H9 (cell line): ENCODE data around the gene PROKR2. TPM values are rescaled to one million over a fixed set of nuclear protein-coding genes. Genes with fewer than 3 reads are reported as not detected.

Experiments
- DNase-seq: peaks from one replicate; pipeline ENCODE4 v3.0.0-alpha.2; 2017
- H2AFZ ChIP-seq: one replicate; pipeline ENCODE4 v1.6.1; 2013; ENCODE audit warnings: mild to moderate bottlenecking, low read length, control low read depth, moderate library complexity
- H2AK5ac ChIP-seq: 2 replicates; pipeline ENCODE4 v1.6.1; 2013; ENCODE audit warnings: low read length, control low read depth, mixed read lengths; ENCODE audit not compliant: insufficient read length
- H2BK120ac ChIP-seq: one replicate; pipeline ENCODE4 v1.6.1; 2013; ENCODE audit warnings: low read depth, mild to moderate bottlenecking, low read length, control low read depth, inconsistent platforms; ENCODE audit not compliant: poor library complexity, severe bottlenecking
- H2BK12ac ChIP-seq: 2 replicates; pipeline ENCODE4 v1.6.1; 2013; ENCODE audit warnings: low read length, control low read depth, mixed read lengths, low read depth; ENCODE audit not compliant: insufficient read length
- H2BK15ac ChIP-seq: 2 replicates; pipeline ENCODE4 v1.6.1; 2013; ENCODE audit warnings: low read depth, low read length, control low read depth
- H2BK20ac ChIP-seq: one replicate; pipeline ENCODE4 v1.6.1; 2013; ENCODE audit warnings: low read depth, mild to moderate bottlenecking, low read length, control low read depth, inconsistent platforms; ENCODE audit not compliant: poor library complexity, severe bottlenecking
- H2BK5ac ChIP-seq: 2 replicates; pipeline ENCODE4 v1.6.1; 2013; ENCODE audit warnings: low read length, control low read depth, mixed read lengths; ENCODE audit not compliant: insufficient read length
- H3K14ac ChIP-seq: 2 replicates; pipeline ENCODE4 v1.6.1; 2013; ENCODE audit warnings: low read length, control low read depth; ENCODE audit not compliant: insufficient read depth
- H3K18ac ChIP-seq: 2 replicates; pipeline ENCODE4 v1.6.1; 2013; ENCODE audit warnings: low read depth, mild to moderate bottlenecking, mixed read lengths, low read length, control low read depth; ENCODE audit not compliant: insufficient read length
- H3K23ac ChIP-seq: 2 replicates; pipeline ENCODE4 v1.6.1; 2013; ENCODE audit warnings: low read length, control low read depth, mixed read lengths, low read depth; ENCODE audit not compliant: insufficient read length
- H3K23me2 ChIP-seq: 2 replicates; pipeline ENCODE4 v1.6.1; 2013; ENCODE audit warnings: low read depth, mild to moderate bottlenecking, mixed read lengths, low read length, control low read depth; ENCODE audit not compliant: insufficient read length, poor library complexity, severe bottlenecking
- H3K27ac ChIP-seq: 2 replicates; pipeline ENCODE4 v1.5.1; 2013; ENCODE audit warnings: low read length, control low read depth, mixed read lengths, low read depth; ENCODE audit not compliant: insufficient read length
- H3K27me3 ChIP-seq: 2 replicates; pipeline ENCODE4 v1.6.1; 2013; ENCODE audit warnings: low read length, control low read depth, inconsistent platforms; ENCODE audit not compliant: insufficient read depth
- H3K4ac ChIP-seq: 2 replicates; pipeline ENCODE4 v1.6.1; 2013; ENCODE audit warnings: low read depth, mild to moderate bottlenecking, control low read depth, inconsistent platforms, low read length, moderate library complexity
- H3K4me1 ChIP-seq: 2 replicates; pipeline ENCODE4 v1.6.1; 2013; ENCODE audit warnings: low read length, control low read depth, inconsistent platforms; ENCODE audit not compliant: insufficient read depth
- H3K4me2 ChIP-seq: 2 replicates; pipeline ENCODE4 v1.6.1; 2013; ENCODE audit warnings: low read length, control low read depth, mixed read lengths; ENCODE audit not compliant: insufficient read length, insufficient read depth
- H3K56ac ChIP-seq: 2 replicates; pipeline ENCODE4 v1.6.1; 2013; ENCODE audit warnings: low read depth, mild to moderate bottlenecking, mixed read lengths, low read length, control low read depth; ENCODE audit not compliant: insufficient read length
- H3K79me1 ChIP-seq: 2 replicates; pipeline ENCODE4 v1.6.1; 2013; ENCODE audit warnings: low read depth, mild to moderate bottlenecking, moderate library complexity, low read length, control low read depth, inconsistent platforms; ENCODE audit not compliant: insufficient read depth, poor library complexity, severe bottlenecking
- H3K79me2 ChIP-seq: 2 replicates; pipeline ENCODE4 v1.6.1; 2013; ENCODE audit warnings: low read length, control low read depth, inconsistent platforms; ENCODE audit not compliant: insufficient read depth
- H3K9ac ChIP-seq: 2 replicates; pipeline ENCODE4 v1.6.1; 2013; ENCODE audit warnings: low read length, control low read depth, mixed read lengths; ENCODE audit not compliant: insufficient read length; ENCODE audit errors: extremely low read depth
- H3K9me3 ChIP-seq: one replicate; pipeline ENCODE4 v1.6.1; 2013; ENCODE audit warnings: low read depth, low read length, inconsistent platforms; ENCODE audit not compliant: control insufficient read depth
- H3T11ph ChIP-seq: one replicate; pipeline ENCODE4 v1.6.1; 2013; ENCODE audit warnings: mild to moderate bottlenecking, low read length, control low read depth, inconsistent platforms
- H4K20me1 ChIP-seq: one replicate; pipeline ENCODE4 v1.6.1; 2013; ENCODE audit not compliant: control insufficient read depth, insufficient read length, insufficient read depth
- H4K5ac ChIP-seq: 2 replicates; pipeline ENCODE4 v1.6.1; 2013; ENCODE audit warnings: low read depth, mild to moderate bottlenecking, mixed read lengths, low read length, control low read depth; ENCODE audit not compliant: insufficient read length
- H4K8ac ChIP-seq: replicated peaks from 2 replicates; pipeline ENCODE4 v1.6.1; 2013; ENCODE audit warnings: low read length, control low read depth, mixed read lengths, low read depth; ENCODE audit not compliant: insufficient read length
- H4K91ac ChIP-seq: 2 replicates; pipeline ENCODE4 v1.6.1; 2013; ENCODE audit warnings: low read depth, mild to moderate bottlenecking, moderate library complexity, mixed read lengths, low read length, control low read depth; ENCODE audit not compliant: insufficient read length
- H3K27ac Mint-ChIP-seq, 3 experiments: 2 replicates in 2 of 3; 3 replicates in 1 of 3; pipeline ENCODE4 v1.8.0; 2020 to 2021; ENCODE audit warnings: mixed read lengths in 3 of 3, mild to moderate bottlenecking in 1 of 3, moderate library complexity in 1 of 3
- H3K27me3 Mint-ChIP-seq: 2 replicates; pipeline ENCODE4 v1.8.0; 2021; ENCODE audit warnings: low read depth, mild to moderate bottlenecking, moderate library complexity, mixed read lengths
- H3K36me3 Mint-ChIP-seq, 3 experiments: 2 replicates in 2 of 3; 3 replicates in 1 of 3; pipeline ENCODE4 v1.8.0; 2020 to 2021; ENCODE audit warnings: low read depth in 3 of 3, mixed read lengths in 3 of 3; ENCODE audit not compliant: insufficient read depth in 1 of 3
- H3K4me1 Mint-ChIP-seq, 2 experiments: 2 replicates each; pipeline ENCODE4 v1.8.0; 2020; ENCODE audit warnings: mixed read lengths in 2 of 2
- H3K4me3 Mint-ChIP-seq, 2 experiments: 2 replicates in 1 of 2; 3 replicates in 1 of 2; pipeline ENCODE4 v1.8.0; 2020 to 2021; ENCODE audit warnings: mild to moderate bottlenecking in 2 of 2, mixed read lengths in 2 of 2, moderate library complexity in 1 of 2
- H3K9me3 Mint-ChIP-seq, 2 experiments: 2 replicates in 1 of 2; 3 replicates in 1 of 2; pipeline ENCODE4 v1.8.0; 2020; ENCODE audit warnings: mild to moderate bottlenecking in 2 of 2, mixed read lengths in 2 of 2, moderate library complexity in 1 of 2
- CTCF ChIP-seq: fragments of 200-600 bp; sonication (generic); conservative IDR thresholded peaks from 3 replicates; pipeline ENCODE4 v1.8.0; 2021; ENCODE audit warnings: antibody characterized with exemption, mild to moderate bottlenecking
- WGBS: extraction: QIAGEN DNeasy Blood & Tissue Kit; methylation state at CpG from one replicate; pipeline ENCODE4 v1.1.7; 2013; ENCODE audit warnings: missing lambda C conversion rate, low lambda C conversion rate, mixed read lengths; ENCODE audit not compliant: insufficient read length; ENCODE audit errors: extremely low coverage; 5-methylcytosine and 5-hydroxymethylcytosine counted together
- total RNA-seq: library from RNA; stranded (reverse); gene quantifications from 2 replicates; pipeline ENCODE4 v1.2.1, GENCODE V29; 2021

PROKR2 gene
- total RNA-seq, 1 experiment from 2014 or later, result 0.46 TPM

- TF ChIP-seq CTCF, result no peak
- no peaks in the 10 kb centered on the region for H3K79me2 ChIP-seq
- no peak overlapping the region for H3K18ac ChIP-seq
- H3K27ac ChIP-seq, result peak overlapping the region; percentile 27
- peaks cover 5% of the 10 kb centered on the region in 2 experiments; a peak in 2 of 4 replicates for H3K4me1 Mint-ChIP-seq
- peaks cover 10 to 32% (median 11%) of the 10 kb centered on the region in 3 experiments for H3K36me3 Mint-ChIP-seq
- H4K91ac ChIP-seq, result no peak overlapping the region
- H3K4me1 ChIP-seq, result no peaks in the 10 kb centered on the region
- no peak overlapping the region for H2BK15ac ChIP-seq
- H3K4me2 ChIP-seq, result no peak overlapping the region
- H3K27me3 Mint-ChIP-seq, result no peaks in the 10 kb centered on the region
- H3K9ac ChIP-seq, result no peak overlapping the region
- peak overlapping the region in 2 of 3 experiments; percentile 5 to 69; a peak in 1 of 7 replicates for H3K27ac Mint-ChIP-seq
- H2BK5ac ChIP-seq, result no peak overlapping the region
- no peak overlapping the region for H3T11ph ChIP-seq
- peak overlapping the region; percentile 42; the same call in 1 of the 2 replicates for H3K14ac ChIP-seq
- H3K79me1 ChIP-seq, result no peaks in the 10 kb centered on the region
- no peak overlapping the region for H2BK120ac ChIP-seq
- peaks cover 5% of the 10 kb centered on the region for H3K9me3 ChIP-seq
- no peak overlapping the region for H3K23ac ChIP-seq
- no peak overlapping the region for H2AK5ac ChIP-seq
- H4K20me1 ChIP-seq, result no peaks in the 10 kb centered on the region
- H3K27me3 ChIP-seq, result no peaks in the 10 kb centered on the region
- H4K8ac ChIP-seq, result no peak overlapping the region
- DNase-seq, result no peak
- H3K4ac ChIP-seq, result no peak overlapping the region
- H3K56ac ChIP-seq, result no peak overlapping the region
- no peak overlapping the region for H2BK12ac ChIP-seq
- H3K9me3 Mint-ChIP-seq, result peaks cover 39 to 47% of the 10 kb centered on the region in 2 experiments
- H3K4me3 Mint-ChIP-seq, result no peak overlapping the region
- no peaks in the 10 kb centered on the region for H3K23me2 ChIP-seq
- no CpG with 5 or more reads among the region's 4 CpGs for WGBS
- no peak overlapping the region for H4K5ac ChIP-seq
- peak overlapping the region; percentile 26 for H2BK20ac ChIP-seq
- no peak overlapping the region for H2AFZ ChIP-seq
Measured at GRCh38 chr20:5364136-5364821, 47.5 kb upstream of the PROKR2 start.
